ENCODE data around the gene ZBTB16.
A peak's percentile ranks its signal among the peaks of the same experiment; 100 is the strongest.

ZBTB16 gene

GRCh38 chr11:114192841-114193389 lies 133.4 kb downstream of the ZBTB16 start:
- TF ChIP-seq POLR2A (IDR thresholded peaks at IDR 0.05; ENCODE audit: extremely low read depth, insufficient read length) (no peak), CTCF (IDR thresholded peaks at IDR 0.05; ENCODE audit: low read depth, low read length) (peak; percentile 32), MAX (IDR thresholded peaks at IDR 0.05; ENCODE audit: low read depth, low read length) (peak; percentile 61), MYC (IDR thresholded peaks at IDR 0.05; ENCODE audit: low read depth, low read length) (peak; percentile 55)
- DNase-seq (ENCODE audit: low read depth), result peak; percentile 84
- no peak overlapping the region for H3K4me3 ChIP-seq (ENCODE audit: low read depth, low read length)

- TF ChIP-seq MAX (IDR thresholded peaks at IDR 0.05; ENCODE audit: low read depth, low read length) (no peak), CTCF (IDR thresholded peaks at IDR 0.05; ENCODE audit: low read depth, low read length) (no peak), POLR2A (IDR thresholded peaks at IDR 0.05; ENCODE audit: extremely low read depth, insufficient read length) (no peak), MYC (IDR thresholded peaks at IDR 0.05; ENCODE audit: low read depth, low read length) (no peak)
Observed at GRCh38 chr11:114193730-114194679, 134.5 kb downstream of the ZBTB16 start.

GRCh38 chr11:114194702-114195101 lies 135.2 kb downstream of the ZBTB16 start:
- no peak for TF ChIP-seq MYC (IDR thresholded peaks at IDR 0.05; ENCODE audit: low read depth, low read length)
- TF ChIP-seq CTCF (IDR thresholded peaks at IDR 0.05; ENCODE audit: low read depth, low read length), result no peak
- TF ChIP-seq MAX (IDR thresholded peaks at IDR 0.05; ENCODE audit: low read depth, low read length), result no peak
- no peak for TF ChIP-seq POLR2A (IDR thresholded peaks at IDR 0.05; ENCODE audit: extremely low read depth, insufficient read length)

More at GRCh38 chr11:114193730-114194679, 134.5 kb downstream of the ZBTB16 start:
- DNase-seq (ENCODE audit: low read depth), result no peak
- no peak overlapping the region for H3K4me3 ChIP-seq (ENCODE audit: low read depth, low read length)

GRCh38 chr11:114195151-114195550 lies 135.6 kb downstream of the ZBTB16 start:
- TF ChIP-seq POLR2A (IDR thresholded peaks at IDR 0.05; ENCODE audit: extremely low read depth, insufficient read length), result no peak
- no peak for TF ChIP-seq MAX (IDR thresholded peaks at IDR 0.05; ENCODE audit: low read depth, low read length)
- TF ChIP-seq MYC (IDR thresholded peaks at IDR 0.05; ENCODE audit: low read depth, low read length), result no peak
- no peak for TF ChIP-seq CTCF (IDR thresholded peaks at IDR 0.05; ENCODE audit: low read depth, low read length)
- no peak overlapping the region for H3K4me3 ChIP-seq (ENCODE audit: low read depth, low read length)
- no peak for DNase-seq (ENCODE audit: low read depth)

More at GRCh38 chr11:114194702-114195101, 135.2 kb downstream of the ZBTB16 start:
- no peak overlapping the region for H3K4me3 ChIP-seq (ENCODE audit: low read depth, low read length)
- DNase-seq (ENCODE audit: low read depth), result no peak

- no peak overlapping the region for H3K4me3 ChIP-seq (ENCODE audit: low read depth, low read length)
- TF ChIP-seq POLR2A (IDR thresholded peaks at IDR 0.05; ENCODE audit: extremely low read depth, insufficient read length) (no peak), CTCF (IDR thresholded peaks at IDR 0.05; ENCODE audit: low read depth, low read length) (peak; percentile 10), MAX (IDR thresholded peaks at IDR 0.05; ENCODE audit: low read depth, low read length) (no peak), MYC (IDR thresholded peaks at IDR 0.05; ENCODE audit: low read depth, low read length) (no peak)
- peak; percentile 25 for DNase-seq (ENCODE audit: low read depth)
Observed at GRCh38 chr11:114195981-114196731, 136.6 kb downstream of the ZBTB16 start.

Measured in NB4 (cell line).